ENCODE results near the gene BOLA3. TPM values are rescaled to one million over a fixed set of nuclear protein-coding genes. Genes with fewer than 3 reads are reported as not detected.
"Not testable (repeated sequence)": the region's sequence is repeated elsewhere in the genome, so short reads cannot be mapped to it uniquely, and the experiment has no call there.

The BOLA3 gene
- total RNA-seq, 1 donor from 2014 or later = 27.4 TPM

DNA sequence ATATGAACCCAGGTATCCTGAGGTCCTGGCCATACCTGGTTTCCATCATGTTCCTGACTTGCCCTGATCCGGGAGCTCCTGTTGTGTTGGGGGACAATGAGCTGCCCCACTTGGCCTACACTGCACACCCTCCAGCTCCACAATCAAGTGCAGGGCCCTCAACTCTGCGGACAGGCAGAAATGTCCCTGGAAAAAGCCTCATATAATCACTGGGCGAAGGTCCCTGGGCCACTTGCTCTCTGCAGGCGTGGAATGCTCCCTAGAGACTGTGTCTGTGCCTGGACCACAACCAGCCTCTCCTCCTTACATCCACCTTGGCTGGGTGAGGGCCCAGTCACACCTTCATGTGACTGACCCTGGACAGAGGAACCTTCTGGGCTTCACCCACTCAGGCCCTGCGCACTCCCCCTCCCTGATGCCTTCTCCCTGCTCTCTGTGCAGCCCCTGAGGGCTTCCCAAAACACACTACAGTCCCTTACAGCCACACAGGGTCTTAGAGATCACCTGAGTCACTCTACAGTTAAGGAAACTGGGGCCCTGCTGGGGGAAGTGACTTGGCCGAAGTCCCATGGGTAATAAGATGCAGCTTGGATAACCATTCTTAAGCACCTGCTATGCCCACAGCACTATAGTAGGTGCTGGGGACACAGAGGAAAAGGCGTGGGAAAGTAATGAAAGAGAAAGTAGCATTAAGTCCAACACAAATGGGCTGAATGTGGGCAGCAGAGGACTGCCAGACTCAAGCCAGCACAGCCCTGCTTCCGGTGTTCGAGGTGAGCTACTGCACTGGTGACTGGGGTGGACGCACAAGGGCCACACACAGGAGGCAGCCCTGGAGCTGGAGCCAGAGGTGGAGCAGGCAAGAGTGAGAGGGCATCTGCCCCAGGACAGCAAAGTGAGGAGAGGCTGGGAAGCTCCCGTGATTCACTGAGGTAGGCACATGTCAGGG is 9.8 kb downstream of the BOLA3 start:
- Mint-ChIP-seq H3K27me3 (ENCODE audit: low read depth) (no peaks in the 10 kb centered on the region), H3K27ac (ENCODE audit: unreplicated experiment) (no peak overlapping the region), H3K4me1 (ENCODE audit: low read depth) (no peaks in the 10 kb centered on the region), H3K36me3 (ENCODE audit: low read depth) (peaks cover 20% of the 10 kb centered on the region), H3K9me3 (ENCODE audit: low read depth) (peaks cover 5% of the 10 kb centered on the region), H3K4me3 (ENCODE audit: unreplicated experiment) (no peak overlapping the region)
- no peak for DNase-seq (ENCODE audit: low spot score)
- TF ChIP-seq, protein P1, sequence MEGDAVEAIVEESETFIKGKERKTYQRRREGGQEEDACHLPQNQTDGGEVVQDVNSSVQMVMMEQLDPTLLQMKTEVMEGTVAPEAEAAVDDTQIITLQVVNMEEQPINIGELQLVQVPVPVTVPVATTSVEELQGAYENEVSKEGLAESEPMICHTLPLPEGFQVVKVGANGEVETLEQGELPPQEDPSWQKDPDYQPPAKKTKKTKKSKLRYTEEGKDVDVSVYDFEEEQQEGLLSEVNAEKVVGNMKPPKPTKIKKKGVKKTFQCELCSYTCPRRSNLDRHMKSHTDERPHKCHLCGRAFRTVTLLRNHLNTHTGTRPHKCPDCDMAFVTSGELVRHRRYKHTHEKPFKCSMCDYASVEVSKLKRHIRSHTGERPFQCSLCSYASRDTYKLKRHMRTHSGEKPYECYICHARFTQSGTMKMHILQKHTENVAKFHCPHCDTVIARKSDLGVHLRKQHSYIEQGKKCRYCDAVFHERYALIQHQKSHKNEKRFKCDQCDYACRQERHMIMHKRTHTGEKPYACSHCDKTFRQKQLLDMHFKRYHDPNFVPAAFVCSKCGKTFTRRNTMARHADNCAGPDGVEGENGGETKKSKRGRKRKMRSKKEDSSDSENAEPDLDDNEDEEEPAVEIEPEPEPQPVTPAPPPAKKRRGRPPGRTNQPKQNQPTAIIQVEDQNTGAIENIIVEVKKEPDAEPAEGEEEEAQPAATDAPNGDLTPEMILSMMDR (IDR thresholded peaks at IDR 0.05) = no peak

DNA sequence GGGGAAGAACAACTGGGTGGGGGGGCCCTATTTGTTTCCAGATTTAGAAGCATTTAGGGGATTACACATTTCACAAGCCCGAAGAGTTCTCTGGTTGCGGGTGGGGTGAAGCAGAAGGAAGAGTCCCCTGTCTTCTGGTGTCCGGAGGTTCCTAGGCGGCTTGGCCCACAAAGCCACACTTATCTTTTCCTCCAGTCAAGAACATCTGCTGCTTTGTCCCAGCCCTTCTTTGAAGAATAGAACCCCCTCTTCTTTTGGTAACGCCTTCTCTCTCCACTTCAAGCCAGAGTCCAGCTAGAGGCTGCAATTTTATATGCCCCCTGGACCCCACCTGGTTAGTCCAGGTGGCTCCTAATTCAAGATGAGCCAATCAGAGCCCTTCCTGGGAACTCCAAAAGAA is 15.8 kb downstream of the BOLA3 start:
- H3K27ac Mint-ChIP-seq (ENCODE audit: unreplicated experiment) = no peak overlapping the region
- DNase-seq (ENCODE audit: low spot score) = no peak

DNA sequence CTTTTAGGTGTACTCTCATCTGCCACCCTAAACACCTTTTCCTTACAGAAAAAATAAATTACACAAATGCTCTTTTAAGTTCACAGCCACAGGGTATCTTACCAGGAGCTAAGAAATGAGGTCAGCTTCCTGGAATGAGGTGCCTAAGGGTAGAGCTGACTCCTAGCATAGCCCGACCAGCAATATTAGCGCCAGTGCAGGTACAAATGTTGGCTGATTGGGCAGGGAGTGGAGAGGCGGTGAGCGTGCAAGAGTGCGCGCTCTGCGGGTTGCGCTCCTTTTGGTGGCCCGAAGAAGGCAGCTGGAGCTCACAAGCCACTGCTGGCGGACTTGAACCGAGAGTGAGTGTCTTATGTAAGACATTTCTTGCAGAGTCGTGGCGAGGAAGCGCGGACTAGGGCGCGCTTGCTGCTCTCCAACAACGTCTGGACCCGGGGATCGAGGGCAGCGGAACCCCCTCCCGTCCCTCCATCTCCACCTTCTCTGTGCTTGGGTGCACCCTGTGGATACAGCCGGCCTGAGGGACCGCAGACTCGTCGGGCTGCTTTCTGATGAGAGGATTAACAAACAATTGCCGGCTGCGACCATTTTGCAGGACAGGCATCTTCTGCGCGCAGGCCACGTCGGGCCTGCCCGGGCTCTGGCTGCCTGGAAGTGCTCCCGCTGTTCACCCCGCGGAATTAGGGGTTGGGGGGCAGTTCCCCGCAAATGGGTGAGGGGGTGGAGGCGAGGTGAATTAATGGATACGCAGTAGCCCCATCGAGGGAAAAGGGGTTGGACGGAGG is 17.3 kb downstream of the BOLA3 start:
- TF ChIP-seq, protein P1 (IDR thresholded peaks at IDR 0.05) = no peak
- H3K9me3 Mint-ChIP-seq (ENCODE audit: low read depth) = peaks cover 5% of the 10 kb centered on the region
- no peak overlapping the region for H3K4me3 Mint-ChIP-seq (ENCODE audit: unreplicated experiment)
- H3K36me3 Mint-ChIP-seq (ENCODE audit: low read depth) = peaks cover 15% of the 10 kb centered on the region
- H3K4me1 Mint-ChIP-seq (ENCODE audit: low read depth) = no peaks in the 10 kb centered on the region
- H3K27ac Mint-ChIP-seq (ENCODE audit: unreplicated experiment) = no peak overlapping the region
- H3K27me3 Mint-ChIP-seq (ENCODE audit: low read depth) = peaks cover 3% of the 10 kb centered on the region
- DNase-seq (ENCODE audit: low spot score) = no peak

More for the DNA sequence above, 15.8 kb downstream of the BOLA3 start:
- Mint-ChIP-seq H3K4me1 (ENCODE audit: low read depth) (no peaks in the 10 kb centered on the region), H3K4me3 (ENCODE audit: unreplicated experiment) (no peak overlapping the region), H3K9me3 (ENCODE audit: low read depth) (peaks cover 5% of the 10 kb centered on the region), H3K36me3 (ENCODE audit: low read depth) (peaks cover 15% of the 10 kb centered on the region), H3K27me3 (ENCODE audit: low read depth) (peaks cover 3% of the 10 kb centered on the region)
- TF ChIP-seq, protein P1 (IDR thresholded peaks at IDR 0.05) = no peak

GRCh38 chr2:74128206-74128605 is 19.5 kb downstream of the BOLA3 start:
- H3K27me3 Mint-ChIP-seq (ENCODE audit: low read depth) = peaks cover 3% of the 10 kb centered on the region
- TF ChIP-seq, protein P1 (IDR thresholded peaks at IDR 0.05) = peak; percentile 74
- H3K9me3 Mint-ChIP-seq (ENCODE audit: low read depth) = peaks cover 2% of the 10 kb centered on the region
- H3K27ac Mint-ChIP-seq (ENCODE audit: unreplicated experiment) = no peak overlapping the region
- no peak for DNase-seq (ENCODE audit: low spot score)
- no peak overlapping the region for H3K4me3 Mint-ChIP-seq (ENCODE audit: unreplicated experiment)
- no peaks in the 10 kb centered on the region for H3K4me1 Mint-ChIP-seq (ENCODE audit: low read depth)
- H3K36me3 Mint-ChIP-seq (ENCODE audit: low read depth) = peaks cover 3% of the 10 kb centered on the region

DNA sequence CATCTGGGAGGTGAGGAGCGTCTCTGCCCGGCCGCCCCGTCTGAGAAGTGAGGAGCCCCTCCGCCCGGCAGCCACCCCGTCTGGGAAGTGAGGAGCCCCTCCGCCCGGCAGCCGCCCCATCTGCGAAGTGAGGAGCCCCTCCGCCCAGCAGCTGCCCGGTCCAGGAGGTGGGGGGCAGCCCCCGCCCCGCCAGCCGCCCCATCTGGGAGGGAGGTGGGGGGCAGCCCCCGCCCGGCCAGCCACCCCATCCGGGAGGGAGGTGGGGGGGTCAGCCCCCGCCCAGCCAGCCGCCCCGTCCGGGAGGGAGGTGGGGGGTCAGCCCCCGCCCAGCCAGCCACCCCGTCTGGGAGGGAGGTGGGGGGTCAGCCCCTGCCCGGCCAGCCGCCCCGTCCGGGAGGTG is 23.8 kb downstream of the BOLA3 start:
- not testable (repeated sequence) for DNase-seq (ENCODE audit: low spot score); H3K27me3 Mint-ChIP-seq (ENCODE audit: low read depth); H3K4me3 Mint-ChIP-seq (ENCODE audit: unreplicated experiment); H3K36me3 Mint-ChIP-seq (ENCODE audit: low read depth); H3K4me1 Mint-ChIP-seq (ENCODE audit: low read depth); H3K9me3 Mint-ChIP-seq (ENCODE audit: low read depth); H3K27ac Mint-ChIP-seq (ENCODE audit: unreplicated experiment)

DNA sequence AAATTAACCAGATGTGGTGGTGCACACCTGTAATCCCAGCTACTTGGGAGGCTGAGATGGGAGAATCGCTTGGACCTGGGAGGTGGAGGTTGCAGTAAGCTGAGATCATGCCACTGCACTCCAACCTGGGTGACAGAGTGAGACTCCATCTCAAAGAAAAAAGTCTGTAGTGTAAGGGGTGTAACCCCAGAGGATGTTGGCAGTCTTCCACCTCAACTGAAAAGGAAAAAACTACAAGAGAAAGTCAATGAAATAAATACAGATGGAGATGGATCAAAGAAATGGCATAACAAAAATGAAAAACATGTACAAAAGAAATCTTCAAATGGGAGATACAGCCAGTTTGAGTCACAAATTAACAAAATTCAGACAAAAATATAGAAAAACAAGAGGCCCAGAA is 25.9 kb downstream of the BOLA3 start:
- not testable (repeated sequence) for H3K4me3 Mint-ChIP-seq (ENCODE audit: unreplicated experiment); H3K9me3 Mint-ChIP-seq (ENCODE audit: low read depth); H3K36me3 Mint-ChIP-seq (ENCODE audit: low read depth); H3K27ac Mint-ChIP-seq (ENCODE audit: unreplicated experiment); DNase-seq (ENCODE audit: low spot score); H3K27me3 Mint-ChIP-seq (ENCODE audit: low read depth); H3K4me1 Mint-ChIP-seq (ENCODE audit: low read depth)
